ENCODE data around the gene MXD4.
"Not testable (repeated sequence)": the region's sequence is repeated elsewhere in the genome, so short reads cannot be mapped to it uniquely, and the experiment has no call there.

MXD4 gene

DNA sequence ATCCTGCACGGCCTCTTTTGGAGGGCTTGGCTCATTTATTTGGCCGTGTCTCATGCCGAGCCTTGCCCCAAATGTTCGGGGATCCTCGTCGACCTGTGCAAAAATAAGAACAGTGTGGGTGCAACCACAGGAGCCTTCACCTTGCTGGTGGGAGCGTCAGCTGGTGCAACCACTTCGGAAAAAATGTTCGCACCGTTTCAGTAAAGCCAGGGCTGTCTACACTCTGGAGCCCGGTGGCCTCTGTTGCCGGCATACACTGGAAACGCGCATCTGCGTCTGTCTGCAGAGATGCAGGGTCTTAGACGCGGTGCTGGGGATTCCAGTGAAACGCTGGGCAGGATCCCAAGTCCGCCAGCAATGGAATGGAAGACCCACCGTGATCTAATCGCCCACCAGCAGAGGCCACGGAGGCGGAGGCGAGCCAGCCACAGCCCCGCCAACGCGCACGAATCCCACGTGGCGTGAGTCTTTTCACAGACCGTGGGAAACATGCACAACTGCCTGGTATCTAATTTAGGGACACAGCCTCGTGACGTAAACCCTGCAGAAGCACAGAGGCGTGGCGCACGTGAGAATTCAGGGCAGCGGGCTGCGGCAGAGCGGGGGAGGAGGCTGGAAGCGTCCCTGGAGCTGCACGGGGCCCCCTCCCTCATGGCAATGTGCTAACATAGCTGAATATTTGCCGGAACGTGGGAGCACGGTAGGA, 13.8 kb upstream of the MXD4 start:
- DNase-seq (ENCODE audit: low read depth in 4 of 4, low spot score in 1 of 4): no peak

DNA sequence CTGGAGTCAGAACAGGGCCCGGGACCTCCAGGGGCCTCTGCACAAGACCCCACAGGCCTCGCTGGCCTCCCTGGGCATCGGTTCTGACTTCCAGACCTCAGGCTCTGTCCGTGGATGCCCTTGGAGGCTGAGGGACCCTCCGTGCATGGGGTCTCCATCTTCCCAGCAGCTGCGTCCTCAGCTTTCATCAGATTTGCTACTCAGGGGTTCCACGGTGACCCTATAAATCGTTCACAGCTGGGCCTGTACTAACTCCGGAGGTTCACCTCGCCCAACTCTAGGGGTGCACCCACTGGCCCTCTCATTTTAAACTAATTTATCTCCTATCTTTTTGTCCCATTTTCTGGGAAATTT, 13.1 kb upstream of the MXD4 start:
- DNase-seq (ENCODE audit: low read depth in 4 of 4, low spot score in 1 of 4): not testable (repeated sequence)

DNA sequence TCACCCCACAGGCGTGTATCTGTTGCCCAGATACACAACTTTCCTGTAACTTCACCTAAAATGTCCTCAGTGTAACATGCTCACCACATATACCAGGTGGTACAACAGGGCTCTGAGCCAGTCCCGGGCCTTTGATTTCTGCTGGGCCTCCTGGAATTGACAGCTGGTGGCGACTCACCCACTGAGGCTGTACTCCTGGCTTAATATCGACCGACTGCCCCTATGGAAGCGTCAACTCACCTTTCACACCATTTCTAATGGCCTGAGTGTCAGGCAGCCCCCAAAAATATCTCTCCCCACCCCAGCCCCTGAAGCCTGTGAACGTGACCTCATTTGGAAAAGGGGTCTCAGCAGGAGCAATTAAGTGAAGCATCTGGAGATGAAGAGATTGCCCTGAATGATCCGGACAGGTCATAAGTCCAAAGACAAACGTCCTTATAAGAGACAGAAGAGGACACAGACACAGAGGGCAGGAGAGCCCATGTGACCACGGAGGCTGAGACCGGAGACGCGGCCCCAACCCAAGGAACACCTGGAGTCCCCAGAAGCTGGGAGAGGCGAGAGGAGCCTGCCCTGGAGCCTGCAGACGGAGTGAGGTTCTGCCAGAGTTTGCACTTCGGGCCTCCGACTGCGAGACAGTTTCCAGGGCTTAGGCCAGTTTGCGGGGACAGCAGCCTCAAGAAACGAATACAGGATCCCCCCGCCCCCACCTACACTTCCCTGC, 12.6 kb upstream of the MXD4 start:
- DNase-seq (ENCODE audit: low read depth in 4 of 4, low spot score in 1 of 4): no peak

DNA sequence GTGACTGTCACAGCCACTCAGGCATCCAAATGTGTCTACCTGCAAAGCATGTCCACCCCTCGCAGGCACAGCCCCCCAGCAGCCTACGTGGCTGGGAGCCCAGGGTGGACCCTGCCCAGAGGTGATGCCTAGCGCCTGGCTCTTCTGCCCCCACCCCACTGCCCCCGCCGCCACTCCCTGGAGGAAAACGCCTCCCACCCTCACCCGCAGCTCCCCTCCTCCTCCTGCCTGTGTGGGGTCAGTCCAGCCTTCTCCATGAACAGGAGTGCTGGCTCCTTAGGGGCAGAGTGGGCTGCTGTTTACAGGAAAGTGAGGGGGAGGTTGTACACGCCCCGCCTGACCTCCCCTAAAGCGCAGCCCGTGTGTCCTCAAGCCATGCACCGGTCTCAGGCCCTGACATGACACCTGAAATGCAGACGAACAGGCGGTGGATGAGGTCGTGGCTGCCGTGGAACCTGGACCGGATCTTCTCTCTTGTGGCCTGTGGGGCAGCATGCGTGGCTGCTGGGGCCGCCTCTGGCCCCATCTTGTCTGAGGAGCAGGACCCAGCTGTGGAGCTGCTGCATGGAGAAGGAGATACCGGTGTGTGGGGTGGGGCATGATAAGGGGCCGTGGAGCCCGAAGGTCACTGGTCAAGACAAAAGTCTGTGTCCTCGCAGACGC, 11.9 kb upstream of the MXD4 start:
- no peak for DNase-seq (ENCODE audit: low read depth in 4 of 4, low spot score in 1 of 4)

DNA sequence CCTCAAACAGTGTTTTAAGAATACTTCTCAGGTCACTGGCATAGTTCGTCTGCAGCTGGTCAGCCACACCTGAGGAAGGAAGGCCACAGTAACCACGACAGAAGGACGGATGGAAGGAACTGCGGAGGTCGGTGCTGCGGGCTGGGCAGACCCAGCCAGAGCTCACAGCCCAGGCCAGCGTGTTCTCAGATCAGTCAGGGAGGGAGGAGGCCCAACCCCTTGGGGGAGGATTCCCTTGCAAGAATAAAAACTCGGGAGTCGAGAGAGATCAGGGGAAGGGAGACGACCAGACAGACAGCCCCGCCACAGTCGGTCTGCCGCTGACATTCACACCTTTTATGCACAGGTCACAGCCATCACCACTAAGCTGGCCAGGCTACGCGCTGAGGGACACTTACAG, 11.3 kb upstream of the MXD4 start:
- no peak for DNase-seq (ENCODE audit: low read depth in 4 of 4, low spot score in 1 of 4)

DNA sequence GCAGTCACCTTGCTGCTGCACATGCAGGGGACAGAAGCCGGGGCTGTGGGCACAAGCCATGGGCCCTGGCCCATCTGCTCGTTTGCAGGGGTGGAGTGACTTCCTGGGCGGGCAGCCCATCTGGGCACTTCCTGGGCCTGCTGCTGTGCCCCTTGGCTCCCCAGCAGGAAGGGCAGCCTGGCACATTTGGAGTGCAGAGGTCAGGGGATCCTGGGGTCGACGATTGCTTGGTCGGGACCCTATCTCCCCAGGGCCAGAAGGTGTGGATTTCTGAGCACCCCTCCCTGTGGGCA, 10.9 kb upstream of the MXD4 start:
- no peak for DNase-seq (ENCODE audit: low read depth in 4 of 4, low spot score in 1 of 4)

DNA sequence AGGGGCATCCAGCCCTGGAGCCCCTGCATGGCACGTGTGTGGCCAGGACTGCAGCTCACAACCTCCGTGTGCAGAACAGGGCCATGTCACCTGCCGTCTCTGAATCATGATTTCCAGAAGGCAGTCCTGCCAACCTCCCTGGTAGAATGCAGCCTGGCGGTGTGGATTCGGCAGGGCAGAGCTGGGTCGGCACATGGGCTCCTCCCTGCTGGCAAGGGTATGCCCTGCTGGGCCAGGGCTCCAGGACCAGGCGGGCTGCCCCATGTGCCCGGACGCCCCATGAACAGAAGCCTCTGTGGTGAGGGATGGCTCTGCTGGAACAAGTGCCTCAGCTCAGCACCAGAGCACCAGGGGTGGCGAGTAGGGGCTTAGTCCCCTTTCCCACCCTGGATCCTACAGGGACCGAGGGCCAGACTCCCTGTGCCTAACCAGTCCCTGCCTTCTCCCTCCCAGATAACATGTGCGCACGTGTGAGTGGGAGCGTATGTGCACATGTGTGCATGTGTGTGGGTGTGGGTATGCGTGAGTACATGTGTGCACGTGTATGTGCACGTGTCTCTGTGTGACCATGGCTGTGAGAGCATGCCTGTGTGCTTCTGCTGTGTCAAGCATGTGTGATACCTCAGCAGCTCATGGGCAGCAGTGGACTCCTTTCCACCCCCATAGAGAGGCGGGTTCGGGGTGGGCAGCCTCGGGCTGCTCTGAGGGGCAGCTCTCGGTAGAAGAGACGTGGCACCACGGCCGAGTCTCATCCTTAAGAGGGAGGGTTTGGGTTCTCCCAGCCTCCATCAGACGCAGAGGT, 10.3 kb upstream of the MXD4 start:
- DNase-seq (ENCODE audit: low read depth in 4 of 4, low spot score in 1 of 4): no peak

DNA sequence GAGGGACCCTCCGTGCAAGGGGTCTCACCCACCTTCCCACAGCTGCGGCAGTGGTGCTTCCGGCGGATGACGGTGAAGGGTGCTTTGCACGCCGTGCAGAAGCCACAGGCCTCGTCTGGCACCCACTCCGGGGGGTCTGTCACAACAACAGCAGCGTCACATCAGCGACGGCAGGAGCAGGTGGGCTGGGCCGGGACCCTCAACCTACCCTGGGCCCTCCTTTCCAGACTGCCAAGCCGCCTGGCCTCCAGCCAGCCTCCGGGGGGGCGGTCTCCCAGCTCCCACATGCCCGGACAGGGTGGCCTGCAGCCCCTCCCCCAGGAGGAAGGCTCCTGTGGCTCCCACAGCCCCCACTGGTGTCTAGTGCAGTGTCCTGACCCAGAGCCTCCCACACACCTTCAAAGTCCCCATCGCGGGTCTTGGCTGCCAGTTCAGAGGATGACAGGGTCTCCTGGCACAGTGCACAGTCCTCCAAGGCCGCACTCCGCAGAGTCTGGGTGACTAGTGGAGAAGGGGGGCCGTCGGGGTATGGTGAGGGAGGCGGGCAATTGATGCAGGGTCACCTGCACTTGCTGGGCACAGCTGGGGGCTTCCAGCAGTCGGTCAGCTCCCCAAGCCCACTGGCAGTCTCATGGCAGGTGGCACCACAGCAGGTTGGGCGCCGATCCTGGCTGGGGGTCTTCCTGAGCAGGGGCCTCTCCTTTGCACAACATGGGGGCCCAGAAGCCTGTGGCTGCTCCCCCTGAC, 9.5 kb upstream of the MXD4 start:
- DNase-seq (ENCODE audit: low read depth in 4 of 4, low spot score in 1 of 4): no peak

DNA sequence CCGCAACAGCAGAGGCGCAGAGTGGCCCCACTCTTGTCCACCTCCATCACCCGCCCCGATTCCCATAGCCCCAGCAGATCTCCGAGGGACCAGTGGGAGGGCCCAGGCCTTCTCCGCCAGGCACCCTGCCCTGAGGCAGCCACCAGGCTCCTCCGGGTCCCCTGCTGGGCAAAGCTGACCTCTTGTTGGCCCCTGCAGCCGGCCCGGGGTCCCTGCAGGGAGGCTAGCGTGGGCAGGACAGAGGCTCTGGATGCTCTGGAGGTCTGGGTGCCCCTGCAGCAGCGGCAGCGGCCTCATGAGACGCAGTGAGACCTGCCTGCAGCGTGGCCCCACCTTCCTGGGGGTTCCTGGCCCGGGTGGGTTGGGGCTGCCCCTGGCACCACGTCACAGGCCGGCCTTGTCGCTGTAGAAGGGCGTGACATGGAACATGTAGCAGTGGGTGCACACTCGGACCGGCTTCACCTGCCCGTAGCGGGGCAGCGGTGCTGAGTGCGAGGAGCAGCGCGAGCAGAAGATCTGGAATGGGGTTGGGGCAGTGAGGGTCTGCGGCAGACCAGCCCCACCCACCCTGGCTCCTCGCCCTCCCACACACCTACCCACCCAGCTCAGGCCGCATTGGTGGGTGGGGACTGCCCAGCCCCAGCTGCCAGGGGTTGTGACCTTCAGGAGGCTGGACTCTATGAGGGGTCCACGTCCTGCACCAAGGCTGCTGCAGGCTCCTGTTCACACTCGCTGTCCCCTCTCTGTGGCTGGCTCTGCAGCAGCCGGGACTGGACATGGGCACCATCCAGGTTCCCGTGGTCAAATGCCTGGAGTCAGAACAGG, 8.6 kb upstream of the MXD4 start:
- DNase-seq (ENCODE audit: low read depth in 4 of 4, low spot score in 1 of 4): no peak

DNA sequence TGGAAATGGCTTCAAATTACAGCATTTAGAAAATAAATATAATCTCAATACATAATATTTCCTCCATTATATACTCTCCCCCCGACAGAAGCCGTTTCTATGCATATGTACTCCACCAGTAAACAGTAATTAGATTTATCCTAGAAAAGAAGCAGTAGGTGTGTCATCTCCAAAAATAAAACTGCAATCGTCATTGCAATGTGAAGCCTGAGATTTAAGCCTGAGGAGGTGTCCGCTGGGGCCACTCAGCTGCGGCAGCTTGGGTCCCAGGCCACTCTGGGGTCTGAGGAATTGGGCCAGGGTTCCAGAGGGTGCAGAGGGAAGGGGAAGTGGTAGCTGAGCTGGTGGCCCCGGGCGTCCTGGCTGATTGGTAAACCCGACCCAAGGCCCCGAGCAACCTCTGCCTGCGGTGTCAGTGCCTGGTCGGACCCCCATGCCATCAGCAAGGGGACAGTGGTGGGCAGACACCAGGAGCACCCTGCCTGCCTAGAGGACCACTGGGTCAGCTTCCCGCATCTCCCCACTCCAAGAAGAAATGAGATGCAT, 7.8 kb upstream of the MXD4 start:
- no peak for DNase-seq (ENCODE audit: low read depth in 4 of 4, low spot score in 1 of 4)

DNA sequence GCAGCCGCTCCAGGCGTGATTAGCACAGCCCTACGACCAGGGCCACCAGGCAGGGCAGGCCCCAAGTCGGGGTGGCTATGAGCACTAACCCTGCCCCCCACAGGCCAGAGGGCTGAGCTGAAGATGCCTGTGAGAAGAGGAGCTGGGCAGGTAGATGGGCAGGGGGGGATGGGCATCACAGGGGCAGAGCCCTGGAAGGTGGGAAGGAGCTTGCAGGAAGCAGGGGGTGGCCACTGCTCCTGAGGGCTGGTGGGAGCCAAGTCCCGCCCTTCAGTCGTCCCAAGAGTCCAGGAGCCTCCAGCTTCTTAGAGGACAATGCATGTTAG, 7.3 kb upstream of the MXD4 start:
- no peak for DNase-seq (ENCODE audit: low read depth in 4 of 4, low spot score in 1 of 4)

DNA sequence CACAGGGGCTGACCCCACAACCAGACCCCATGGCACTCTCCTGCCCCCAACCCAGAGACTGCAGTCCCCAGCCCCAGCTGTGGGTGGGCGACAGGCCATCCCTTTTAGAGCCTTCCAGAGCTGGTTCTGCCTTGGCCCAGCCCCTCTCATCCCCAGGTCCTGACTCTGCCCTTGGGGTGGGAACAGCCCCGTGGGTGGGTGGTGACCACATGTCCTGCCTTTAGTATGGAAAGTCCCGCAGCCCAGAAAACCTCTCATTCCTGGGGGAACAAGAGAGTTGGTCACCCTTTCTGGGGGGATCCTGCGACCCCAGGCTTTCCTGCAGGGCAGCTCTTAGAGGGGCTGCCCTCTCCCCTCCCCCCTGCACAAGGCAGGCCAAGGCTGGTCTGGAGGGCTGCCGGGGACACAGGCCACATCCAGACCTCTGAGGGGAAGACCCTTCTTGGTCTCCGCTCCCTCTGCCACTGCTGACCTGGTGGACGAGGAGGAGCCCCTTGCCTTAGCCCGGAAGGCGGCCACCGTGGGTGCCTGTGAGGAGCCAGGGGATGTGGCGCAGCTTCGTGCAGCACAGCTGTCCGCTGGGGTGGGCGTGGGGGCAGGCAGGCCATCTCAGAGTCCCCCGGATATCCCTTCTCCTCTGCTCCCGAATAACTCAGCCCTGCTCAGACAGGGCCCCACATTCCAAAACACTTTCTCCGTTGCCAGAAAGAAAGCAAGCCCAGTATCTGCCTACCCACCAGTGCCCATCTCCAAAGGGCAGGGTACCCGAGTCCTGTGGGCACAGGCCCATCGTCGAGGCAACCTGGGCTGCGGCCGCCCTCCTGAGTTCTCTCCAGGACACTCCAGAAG, 6.7 kb upstream of the MXD4 start:
- DNase-seq (ENCODE audit: low read depth in 4 of 4, low spot score in 1 of 4): no peak

DNA sequence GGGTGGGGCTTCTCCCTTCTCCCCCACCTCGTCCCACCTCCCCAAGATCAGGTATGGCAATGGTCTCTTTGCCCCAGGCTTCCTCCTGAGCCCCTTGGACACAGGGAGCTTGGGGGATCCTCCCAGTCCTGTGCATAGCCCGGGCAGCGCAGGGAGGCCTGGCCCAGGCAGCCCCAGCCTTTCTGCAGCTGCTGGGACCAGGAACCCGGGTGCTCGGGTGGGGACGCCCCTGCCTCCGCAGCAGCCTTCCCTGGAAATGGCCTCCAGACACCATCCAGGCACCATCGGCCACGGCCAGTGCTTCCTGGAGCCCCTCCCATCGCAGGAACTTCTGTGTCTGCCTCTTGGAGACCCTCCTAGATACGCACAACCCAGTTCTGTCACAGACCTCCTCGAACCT, 5.9 kb upstream of the MXD4 start:
- no peak for DNase-seq (ENCODE audit: low read depth in 4 of 4, low spot score in 1 of 4)

DNA sequence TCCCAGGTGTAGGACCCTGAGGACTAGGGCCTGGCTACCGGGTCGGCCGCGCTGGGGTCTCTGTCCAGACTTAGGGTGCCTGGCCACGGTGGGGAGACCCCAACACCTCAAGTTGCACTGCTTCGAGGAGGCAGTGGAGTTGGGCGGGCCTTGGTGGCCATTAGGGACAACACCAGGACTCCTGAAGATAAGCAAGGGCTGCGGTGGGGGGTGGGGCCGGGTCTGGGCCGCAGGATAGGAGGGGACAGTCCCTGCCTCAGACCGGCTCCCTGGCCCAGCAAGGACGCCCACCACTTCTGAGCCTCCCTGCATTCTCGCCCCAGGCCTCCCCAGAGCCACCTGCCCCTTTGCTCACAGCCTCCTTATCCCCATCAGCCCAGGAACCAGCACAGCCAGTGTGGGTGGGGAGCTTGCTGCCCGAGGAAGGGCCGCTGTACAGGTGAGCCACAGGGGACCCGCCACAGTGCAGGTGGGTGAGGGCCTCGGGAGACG, 5.5 kb upstream of the MXD4 start:
- no peak for DNase-seq (ENCODE audit: low read depth in 4 of 4, low spot score in 1 of 4)

DNA sequence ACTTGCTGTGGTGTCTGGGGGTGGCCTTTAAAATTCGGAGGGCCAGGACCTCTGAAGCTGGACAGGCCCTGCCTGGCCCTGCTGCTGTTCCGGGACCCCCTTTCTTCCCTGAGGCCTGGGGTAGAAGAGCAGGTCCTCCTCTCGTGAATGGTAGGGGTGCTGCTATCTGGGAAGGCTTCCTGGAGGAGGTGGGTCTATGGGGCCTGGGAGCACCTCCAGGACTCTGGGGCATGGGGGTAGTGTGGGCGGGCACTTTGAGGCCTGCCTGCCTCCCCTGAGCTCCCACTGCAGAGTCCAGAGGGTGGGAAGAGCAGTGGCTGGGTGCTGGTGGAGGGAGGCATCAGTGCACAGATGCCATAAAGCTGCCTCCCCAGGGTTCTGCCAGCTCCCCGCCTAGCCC, 4.9 kb upstream of the MXD4 start:
- no peak for DNase-seq (ENCODE audit: low read depth in 4 of 4, low spot score in 1 of 4)

DNA sequence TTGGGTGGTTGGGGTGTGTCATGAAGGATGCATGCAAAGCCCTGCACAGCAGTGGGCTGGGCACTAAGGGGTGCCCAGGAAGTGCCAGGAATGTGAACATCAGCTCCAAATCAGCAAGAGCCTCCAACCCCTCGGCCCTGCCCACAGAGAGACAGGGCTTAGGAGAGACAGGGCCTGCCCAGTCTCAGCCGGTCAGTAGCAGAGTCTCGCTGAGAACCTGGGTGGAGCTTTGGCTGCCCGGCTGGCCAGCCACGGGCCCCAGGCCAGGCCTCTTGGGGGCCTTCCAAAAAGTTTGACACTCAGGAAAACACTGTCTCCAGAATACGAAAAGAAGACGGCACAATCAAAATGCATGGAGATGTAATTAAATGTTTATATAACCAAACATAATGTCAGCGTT, 4.3 kb upstream of the MXD4 start:
- DNase-seq (ENCODE audit: low read depth in 4 of 4, low spot score in 1 of 4): no peak

DNA sequence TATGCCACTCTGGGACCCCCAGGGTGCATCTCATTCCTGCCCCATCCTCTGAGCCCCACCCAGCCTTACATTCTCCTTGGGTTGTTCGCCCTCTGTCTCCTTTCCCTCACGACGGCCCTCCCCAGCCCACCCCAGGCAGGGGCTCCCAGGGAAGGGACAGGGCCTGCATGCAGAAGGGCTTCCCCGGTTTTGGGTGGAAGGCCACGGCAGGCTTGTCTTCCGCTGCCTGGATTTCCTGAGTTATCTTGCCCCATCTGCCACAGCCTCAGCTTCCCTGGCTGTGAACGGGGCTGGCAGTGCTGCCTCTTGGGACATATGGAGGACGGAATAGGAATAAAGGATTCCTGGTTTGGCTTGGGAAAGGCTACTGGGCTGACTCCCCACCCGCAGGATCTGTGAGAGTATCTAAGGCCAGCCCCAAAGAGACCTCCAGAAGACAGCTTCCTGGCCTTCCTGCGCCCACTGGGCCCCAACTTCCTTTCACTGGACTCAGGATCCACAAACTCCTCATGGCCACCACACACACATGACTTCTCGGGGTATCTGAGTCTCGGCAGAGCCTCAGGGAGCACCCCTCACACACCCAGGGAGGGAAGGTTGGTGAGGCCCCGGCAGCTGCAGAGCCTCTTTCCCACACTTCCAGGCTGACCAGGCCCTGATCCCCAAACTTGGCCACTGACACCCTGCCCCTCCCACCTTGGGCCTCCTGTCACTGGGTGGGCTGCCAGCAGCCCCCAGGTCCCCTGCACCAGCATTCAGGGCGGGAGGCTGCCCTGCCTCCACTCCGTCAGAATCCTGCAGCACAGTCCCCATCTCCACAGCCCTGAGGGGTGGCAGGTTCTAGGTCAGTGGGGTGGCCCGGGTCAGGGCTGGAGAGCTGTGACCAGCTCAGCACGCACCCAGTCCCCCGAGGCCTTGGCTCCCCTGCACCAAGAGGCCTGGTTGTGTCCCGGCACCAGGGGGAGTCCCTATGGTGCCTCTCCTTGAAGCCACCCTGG, 3.5 kb upstream of the MXD4 start:
- DNase-seq (ENCODE audit: low read depth in 4 of 4, low spot score in 1 of 4): no peak

DNA sequence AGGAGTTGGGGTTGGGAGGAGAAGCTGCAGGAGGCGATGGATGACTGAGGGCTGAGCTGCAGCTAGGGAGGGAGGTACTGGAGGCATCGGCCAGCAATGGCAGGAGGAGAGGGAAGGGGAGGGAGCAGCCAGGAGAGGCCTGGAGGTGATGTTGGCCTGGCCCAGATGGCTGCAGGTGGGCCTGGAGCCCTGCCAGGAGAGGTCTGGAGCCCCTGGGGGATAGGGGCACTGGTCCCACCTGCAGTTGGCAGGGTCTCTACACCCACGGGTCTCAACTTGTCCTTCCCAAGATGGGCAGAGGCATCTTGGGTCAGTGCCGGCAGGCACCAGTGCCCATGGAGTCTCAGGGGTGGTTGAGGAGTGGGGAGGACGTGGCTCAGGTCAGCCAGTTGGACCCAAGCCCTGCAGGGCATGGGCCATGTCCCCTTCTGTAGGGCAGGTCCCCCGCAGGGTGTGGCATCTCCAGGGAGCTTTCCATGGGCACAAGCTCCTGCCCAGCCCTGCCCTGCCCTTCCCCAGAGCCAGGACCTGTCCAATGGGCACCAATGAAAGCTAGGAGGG, 2.7 kb upstream of the MXD4 start:
- DNase-seq (ENCODE audit: low read depth in 4 of 4, low spot score in 1 of 4): no peak
